ENCODE measurements around the gene CNOT6.
"Not testable (repeated sequence)": the region's sequence is repeated elsewhere in the genome, so short reads cannot be mapped to it uniquely, and the experiment has no call there.

The CNOT6 gene

GRCh38 chr5:180498378-180498777 lies 4.2 kb downstream of the CNOT6 start:
- Histone ChIP-seq H4K20me1 (ENCODE audit: insufficient read depth, low read length) (no peaks in the 10 kb centered on the region), H3F3A (ENCODE audit: insufficient read depth, low read length) (no peaks in the 10 kb centered on the region), H3K4me3 (ENCODE audit: low read depth, low read length, poor library complexity, severe bottlenecking) (no peak overlapping the region), H3K9me2 (ENCODE audit: low read depth, low read length) (no peaks in the 10 kb centered on the region), H3K27me3 (ENCODE audit: insufficient read depth, low read length) (no peaks in the 10 kb centered on the region), H3K9ac (ENCODE audit: low read length) (no peak overlapping the region), H3K9me3 (ENCODE audit: low read length) (no peaks in the 10 kb centered on the region), H3K79me2 (ENCODE audit: insufficient read depth, low read length) (peaks cover 71% of the 10 kb centered on the region), H3K36me3 (ENCODE audit: insufficient read depth, low read length) (peaks cover 61% of the 10 kb centered on the region), H2AFZ (ENCODE audit: low read length) (no peak overlapping the region), H3K27ac (ENCODE audit: low read depth, low read length, poor library complexity, severe bottlenecking) (no peak overlapping the region), H3K4me1 (ENCODE audit: insufficient read depth, low read length, severe bottlenecking) (peaks cover 22% of the 10 kb centered on the region), H3K4me2 (ENCODE audit: low read length) (no peak overlapping the region)
- TF ChIP-seq EZH2 (IDR thresholded peaks at IDR 0.05; ENCODE audit: borderline replicate concordance, low read length) (no peak), CTCF (IDR thresholded peaks at IDR 0.05; ENCODE audit: low read length) (no peak)

- no peak overlapping the region for H3K9ac ChIP-seq (ENCODE audit: low read length)
- H3K36me3 ChIP-seq (ENCODE audit: insufficient read depth, low read length), result peaks cover 69% of the 10 kb centered on the region
- no peak overlapping the region for H3K4me3 ChIP-seq (ENCODE audit: low read depth, low read length, poor library complexity, severe bottlenecking)
- H3F3A ChIP-seq (ENCODE audit: insufficient read depth, low read length), result no peaks in the 10 kb centered on the region
- H3K79me2 ChIP-seq (ENCODE audit: insufficient read depth, low read length), result peaks cover 83% of the 10 kb centered on the region
- TF ChIP-seq CTCF (IDR thresholded peaks at IDR 0.05; ENCODE audit: low read length), result no peak
- no peak for TF ChIP-seq EZH2 (IDR thresholded peaks at IDR 0.05; ENCODE audit: borderline replicate concordance, low read length)
- H3K9me3 ChIP-seq (ENCODE audit: low read length), result no peaks in the 10 kb centered on the region
- no peak overlapping the region for H3K27ac ChIP-seq (ENCODE audit: low read depth, low read length, poor library complexity, severe bottlenecking)
- no peaks in the 10 kb centered on the region for H4K20me1 ChIP-seq (ENCODE audit: insufficient read depth, low read length)
- peaks cover 16% of the 10 kb centered on the region for H3K4me1 ChIP-seq (ENCODE audit: insufficient read depth, low read length, severe bottlenecking)
- no peaks in the 10 kb centered on the region for H3K9me2 ChIP-seq (ENCODE audit: low read depth, low read length)
- H2AFZ ChIP-seq (ENCODE audit: low read length), result no peak overlapping the region
- H3K27me3 ChIP-seq (ENCODE audit: insufficient read depth, low read length), result no peaks in the 10 kb centered on the region
- H3K4me2 ChIP-seq (ENCODE audit: low read length), result no peak overlapping the region
Measured at GRCh38 chr5:180499684-180500083, 5.5 kb downstream of the CNOT6 start.

GRCh38 chr5:180500300-180500699 lies 6.1 kb downstream of the CNOT6 start:
- not testable (repeated sequence) for H3K9me2 ChIP-seq (ENCODE audit: low read depth, low read length); H3F3A ChIP-seq (ENCODE audit: insufficient read depth, low read length); H4K20me1 ChIP-seq (ENCODE audit: insufficient read depth, low read length); H2AFZ ChIP-seq (ENCODE audit: low read length); H3K27me3 ChIP-seq (ENCODE audit: insufficient read depth, low read length); H3K4me3 ChIP-seq (ENCODE audit: low read depth, low read length, poor library complexity, severe bottlenecking); H3K9ac ChIP-seq (ENCODE audit: low read length); H3K27ac ChIP-seq (ENCODE audit: low read depth, low read length, poor library complexity, severe bottlenecking); H3K9me3 ChIP-seq (ENCODE audit: low read length); H3K4me2 ChIP-seq (ENCODE audit: low read length)
- Histone ChIP-seq H3K79me2 (ENCODE audit: insufficient read depth, low read length) (peaks cover 80% of the 10 kb centered on the region), H3K4me1 (ENCODE audit: insufficient read depth, low read length, severe bottlenecking) (peaks cover 13% of the 10 kb centered on the region), H3K36me3 (ENCODE audit: insufficient read depth, low read length) (peaks cover 69% of the 10 kb centered on the region)

GRCh38 chr5:180507661-180508060 lies 13.5 kb downstream of the CNOT6 start:
- TF ChIP-seq EZH2 (IDR thresholded peaks at IDR 0.05; ENCODE audit: borderline replicate concordance, low read length) (no peak), CTCF (IDR thresholded peaks at IDR 0.05; ENCODE audit: low read length) (no peak)
- H3K27me3 ChIP-seq (ENCODE audit: insufficient read depth, low read length), result no peaks in the 10 kb centered on the region
- H3K4me1 ChIP-seq (ENCODE audit: insufficient read depth, low read length, severe bottlenecking), result no peaks in the 10 kb centered on the region
- H3K36me3 ChIP-seq (ENCODE audit: insufficient read depth, low read length), result peaks cover 35% of the 10 kb centered on the region
- H3K9me3 ChIP-seq (ENCODE audit: low read length), result no peaks in the 10 kb centered on the region
- no peaks in the 10 kb centered on the region for H3F3A ChIP-seq (ENCODE audit: insufficient read depth, low read length)
- H3K9me2 ChIP-seq (ENCODE audit: low read depth, low read length), result no peaks in the 10 kb centered on the region
- H3K27ac ChIP-seq (ENCODE audit: low read depth, low read length, poor library complexity, severe bottlenecking), result no peak overlapping the region
- H3K4me2 ChIP-seq (ENCODE audit: low read length), result no peak overlapping the region
- no peak overlapping the region for H2AFZ ChIP-seq (ENCODE audit: low read length)
- H3K79me2 ChIP-seq (ENCODE audit: insufficient read depth, low read length), result peaks cover 65% of the 10 kb centered on the region
- no peaks in the 10 kb centered on the region for H4K20me1 ChIP-seq (ENCODE audit: insufficient read depth, low read length)
- H3K4me3 ChIP-seq (ENCODE audit: low read depth, low read length, poor library complexity, severe bottlenecking), result no peak overlapping the region
- no peak overlapping the region for H3K9ac ChIP-seq (ENCODE audit: low read length)

All from OCI-LY1 (cell line).